Measurements from ENCODE around the gene C21orf91.

C21orf91 gene

GRCh38 chr21:17789069-17789468 is 30.1 kb downstream of the C21orf91 start:
- TF ChIP-seq ZFP30 (CRISPR knock-in tag; IDR thresholded peaks at IDR 0.05) (no peak), POU6F1 (CRISPR knock-in tag; IDR thresholded peaks at IDR 0.05; ENCODE audit: borderline replicate concordance, low read depth) (no peak), TOX (CRISPR knock-in tag; IDR thresholded peaks at IDR 0.05; ENCODE audit: borderline replicate concordance) (no peak), PATZ1 (CRISPR knock-in tag; IDR thresholded peaks at IDR 0.05; ENCODE audit: borderline replicate concordance) (no peak), ZNF70 (CRISPR knock-in tag; IDR thresholded peaks at IDR 0.05) (no peak), CSRNP3 (CRISPR knock-in tag; IDR thresholded peaks at IDR 0.05) (no peak), RARB (CRISPR knock-in tag; IDR thresholded peaks at IDR 0.05) (no peak), GLIS3 (CRISPR knock-in tag; IDR thresholded peaks at IDR 0.05) (no peak), ZNF8 (CRISPR knock-in tag; IDR thresholded peaks at IDR 0.05) (no peak), ZC3H10 (CRISPR knock-in tag; IDR thresholded peaks at IDR 0.05) (no peak), ESRRG (CRISPR knock-in tag; IDR thresholded peaks at IDR 0.05) (no peak), ISL1 (CRISPR knock-in tag; IDR thresholded peaks at IDR 0.05) (no peak), ZFP3 (CRISPR knock-in tag; IDR thresholded peaks at IDR 0.05) (no peak), BACH2 (CRISPR knock-in tag; IDR thresholded peaks at IDR 0.05; ENCODE audit: borderline replicate concordance) (no peak)
- ATAC-seq = no peak

GRCh38 chr21:17786851-17787181 is 32.3 kb downstream of the C21orf91 start:
- ATAC-seq = no peak
- no peak for TF ChIP-seq SNAI2 (CRISPR knock-in tag; IDR thresholded peaks at IDR 0.05)
- no peak for TF ChIP-seq ZFP30 (CRISPR knock-in tag; IDR thresholded peaks at IDR 0.05)
- TF ChIP-seq ESRRG (CRISPR knock-in tag; IDR thresholded peaks at IDR 0.05) = no peak
- no peak for TF ChIP-seq ZC3H10 (CRISPR knock-in tag; IDR thresholded peaks at IDR 0.05)
- no peak for TF ChIP-seq BACH2 (CRISPR knock-in tag; IDR thresholded peaks at IDR 0.05; ENCODE audit: borderline replicate concordance)
- no peak for TF ChIP-seq GLIS3 (CRISPR knock-in tag; IDR thresholded peaks at IDR 0.05)
- no peak for TF ChIP-seq OSR1 (CRISPR knock-in tag; IDR thresholded peaks at IDR 0.05)
- no peak for TF ChIP-seq RARB (CRISPR knock-in tag; IDR thresholded peaks at IDR 0.05)
- TF ChIP-seq TSHZ2 (CRISPR knock-in tag; IDR thresholded peaks at IDR 0.05) = no peak

GRCh38 chr21:17786071-17786850 is 32.9 kb downstream of the C21orf91 start:
- no peak for ATAC-seq
- TF ChIP-seq TCF4 (CRISPR knock-in tag; IDR thresholded peaks at IDR 0.05; ENCODE audit: borderline replicate concordance) = no peak
- TF ChIP-seq TSHZ2 (CRISPR knock-in tag; IDR thresholded peaks at IDR 0.05) = no peak
- no peak for TF ChIP-seq ZFP3 (CRISPR knock-in tag; IDR thresholded peaks at IDR 0.05)
- TF ChIP-seq GLIS3 (CRISPR knock-in tag; IDR thresholded peaks at IDR 0.05) = no peak
- TF ChIP-seq ZNF565 (CRISPR knock-in tag; conservative IDR thresholded peaks at IDR 0.05; ENCODE audit: low read depth) = no peak
- TF ChIP-seq RARB (CRISPR knock-in tag; IDR thresholded peaks at IDR 0.05) = no peak
- no peak for TF ChIP-seq ZC3H10 (CRISPR knock-in tag; IDR thresholded peaks at IDR 0.05)
- no peak for TF ChIP-seq ZNF8 (CRISPR knock-in tag; IDR thresholded peaks at IDR 0.05)
- TF ChIP-seq ISL1 (CRISPR knock-in tag; IDR thresholded peaks at IDR 0.05) = no peak
- TF ChIP-seq ZFP30 (CRISPR knock-in tag; IDR thresholded peaks at IDR 0.05) = no peak
- no peak for TF ChIP-seq TOX (CRISPR knock-in tag; IDR thresholded peaks at IDR 0.05; ENCODE audit: borderline replicate concordance)
- TF ChIP-seq CSDC2 (CRISPR knock-in tag; IDR thresholded peaks at IDR 0.05) = no peak
- TF ChIP-seq SNAI2 (CRISPR knock-in tag; IDR thresholded peaks at IDR 0.05) = no peak
- no peak for TF ChIP-seq ZNF70 (CRISPR knock-in tag; IDR thresholded peaks at IDR 0.05)
- TF ChIP-seq ARNTL (CRISPR knock-in tag; IDR thresholded peaks at IDR 0.05; ENCODE audit: borderline replicate concordance, low read depth) = no peak

All from SK-N-SH treated with all-trans-retinoic acid at 6 μM for 48 hours (cell line).